ENCODE results near the gene NUDCD2.
"Not testable (repeated sequence)": the region's sequence is repeated elsewhere in the genome, so short reads cannot be mapped to it uniquely, and the experiment has no call there.

Gene NUDCD2

DNA sequence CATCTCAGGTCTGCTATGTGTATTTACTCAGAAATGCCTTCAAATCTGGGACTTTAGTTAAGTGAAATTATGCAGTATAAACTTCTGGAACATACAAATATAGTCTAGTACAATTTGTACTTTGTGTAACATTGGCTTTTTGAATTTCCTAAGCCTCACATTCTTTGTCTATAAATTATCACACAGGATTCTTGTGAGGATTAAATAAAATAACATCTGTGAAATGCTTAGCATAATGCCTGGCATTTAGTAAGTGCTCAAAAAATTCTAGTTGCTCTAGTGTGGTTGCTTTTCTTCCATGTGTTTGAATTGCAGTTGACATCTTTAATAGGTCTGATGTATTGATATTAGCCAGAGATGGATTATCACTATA, 3.1 kb upstream of the NUDCD2 start:
- no peak for DNase-seq

DNA sequence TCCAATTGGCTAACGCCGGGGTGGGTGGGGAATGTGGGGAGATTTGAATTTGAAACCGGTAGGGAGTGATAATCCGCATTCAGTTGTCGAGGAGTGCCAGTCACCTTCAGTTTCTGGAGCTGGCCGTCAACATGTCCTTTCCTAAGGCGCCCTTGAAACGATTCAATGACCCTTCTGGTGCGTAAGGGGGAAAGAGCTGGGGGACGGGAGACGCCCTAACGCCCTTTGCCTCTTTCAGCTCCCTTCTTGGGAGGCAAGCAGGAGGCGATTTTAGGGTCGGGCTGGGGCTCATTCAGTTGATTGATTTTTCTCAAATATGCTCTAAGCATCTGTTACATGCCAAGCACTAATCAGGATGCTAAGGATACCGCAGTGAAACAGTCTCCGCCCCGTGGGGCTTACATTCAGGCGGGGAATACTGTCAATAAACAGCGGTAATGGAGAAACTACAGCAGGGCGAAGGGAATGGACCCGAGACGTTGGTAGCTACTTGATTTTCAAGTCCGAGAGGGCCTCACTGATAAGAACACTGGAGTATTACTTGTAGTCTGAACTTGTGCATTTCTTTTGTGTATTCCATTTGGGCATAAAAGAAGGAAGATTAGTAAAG, 765 bp upstream of the NUDCD2 start, which contains the start of gene HMMR:
TSS of gene HMMR (plus strand) at position 71 of the 610 bp plus-strand sequence. CDS start at position 132, 61 bp downstream.
- DNase-seq: no peak

DNA sequence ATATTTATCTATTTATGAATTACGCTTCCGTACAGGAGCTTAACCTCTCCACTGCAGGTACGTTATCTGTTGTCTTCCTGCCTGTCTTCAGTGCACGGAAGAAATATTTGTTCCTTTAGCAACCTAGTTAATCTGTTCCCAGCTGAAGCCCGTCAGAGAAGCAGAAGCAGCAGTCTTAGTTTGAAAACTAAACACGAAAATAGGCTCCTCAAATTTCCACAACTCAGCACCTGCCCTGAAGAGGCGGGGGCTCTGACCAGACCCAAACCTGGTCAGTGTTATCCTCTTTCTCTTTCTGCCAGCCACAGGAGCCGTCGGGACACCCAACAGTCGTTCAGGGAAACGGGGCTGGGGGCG, 462 bp downstream of the NUDCD2 start:
- no peak for DNase-seq

DNA sequence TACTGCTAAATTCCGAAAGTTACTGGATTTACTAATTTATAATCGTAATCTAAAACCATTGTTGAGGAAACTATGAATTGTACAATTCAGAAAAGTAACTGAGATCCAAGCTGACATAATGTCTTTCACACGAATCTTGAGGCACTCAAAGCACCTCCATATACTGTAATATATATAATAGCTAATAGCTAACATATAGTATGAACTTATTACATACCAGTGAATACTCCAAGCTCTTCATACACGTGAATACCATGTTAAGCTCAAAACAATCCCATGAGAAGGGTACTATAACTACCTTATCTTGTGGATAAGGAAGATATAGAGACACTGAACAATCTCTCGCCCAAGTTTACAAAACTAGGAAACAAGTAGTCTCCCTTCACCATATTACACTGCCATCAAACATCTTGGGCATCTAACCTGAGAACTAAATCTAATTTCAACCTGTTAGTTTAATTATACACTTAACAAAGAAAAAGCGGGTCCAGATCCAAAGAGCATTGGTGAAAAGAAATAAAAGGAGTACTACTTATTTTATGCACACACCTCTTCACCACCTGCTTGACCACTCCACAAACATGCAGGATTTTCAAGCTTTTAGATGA, 1.0 kb downstream of the NUDCD2 start:
- DNase-seq: no peak

DNA sequence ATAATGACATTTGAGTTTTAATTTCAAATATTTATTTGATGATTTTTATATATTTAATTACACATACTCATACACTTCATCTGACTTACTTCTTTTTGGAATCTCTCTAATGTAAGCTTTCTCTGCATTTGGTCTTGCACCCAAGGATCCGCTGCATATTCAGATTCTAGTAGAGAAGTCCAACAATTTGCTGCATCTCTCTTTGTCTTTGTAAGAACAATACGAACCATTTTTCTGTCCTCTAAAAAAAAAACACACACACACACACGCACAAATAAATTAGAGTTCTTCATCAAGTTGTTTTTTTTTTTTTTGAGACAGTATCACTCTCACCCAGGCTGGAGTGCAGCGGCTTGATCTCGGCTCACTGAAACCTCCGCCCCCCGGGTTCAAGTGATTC, 3.1 kb downstream of the NUDCD2 start:
- no peak for DNase-seq

DNA sequence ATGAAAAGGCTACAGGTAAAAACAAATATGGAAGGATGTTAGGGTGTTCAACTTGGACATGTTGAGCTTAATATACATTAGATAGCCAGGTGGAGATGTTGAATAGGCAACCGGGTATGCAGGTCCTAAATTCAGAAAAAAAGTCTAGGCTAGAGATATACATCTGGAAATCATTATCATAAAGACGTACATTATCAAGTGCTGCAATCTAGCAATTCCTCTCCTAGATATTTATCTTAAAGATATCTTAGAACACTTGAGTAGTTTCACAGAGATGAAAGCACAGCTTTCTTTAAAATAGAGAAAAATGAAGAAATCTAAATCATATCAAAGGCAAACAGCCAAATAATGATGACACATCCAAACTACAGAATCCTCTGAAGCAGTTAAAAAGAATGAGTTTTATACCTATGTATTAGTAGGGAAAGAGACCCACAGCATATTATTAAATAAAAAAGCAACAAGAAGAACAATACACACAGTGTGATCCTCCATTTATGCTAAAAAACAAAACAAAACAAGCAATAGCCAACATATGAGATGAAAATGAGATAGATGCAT, 3.8 kb downstream of the NUDCD2 start:
- no peak for DNase-seq

DNA sequence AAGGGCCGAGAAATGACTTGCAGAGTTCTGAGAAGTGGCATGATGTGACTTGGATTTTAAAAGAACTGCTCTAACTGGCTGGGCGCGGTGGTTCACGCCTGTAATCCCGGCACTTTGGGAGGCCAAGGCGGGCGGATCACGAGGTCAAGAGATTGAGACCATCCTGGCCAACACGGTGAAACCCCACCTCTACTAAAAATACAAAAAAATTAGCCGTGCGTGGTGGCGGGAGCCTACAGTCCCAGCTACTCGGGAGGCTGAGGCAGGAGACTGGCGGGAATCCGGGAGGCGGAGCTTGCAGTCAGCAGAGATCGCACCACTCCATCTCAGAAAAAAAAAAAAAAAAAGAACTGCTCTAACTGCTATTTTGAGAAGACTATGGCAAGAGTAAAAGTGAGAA, 4.5 kb downstream of the NUDCD2 start:
- not testable (repeated sequence) for DNase-seq

DNA sequence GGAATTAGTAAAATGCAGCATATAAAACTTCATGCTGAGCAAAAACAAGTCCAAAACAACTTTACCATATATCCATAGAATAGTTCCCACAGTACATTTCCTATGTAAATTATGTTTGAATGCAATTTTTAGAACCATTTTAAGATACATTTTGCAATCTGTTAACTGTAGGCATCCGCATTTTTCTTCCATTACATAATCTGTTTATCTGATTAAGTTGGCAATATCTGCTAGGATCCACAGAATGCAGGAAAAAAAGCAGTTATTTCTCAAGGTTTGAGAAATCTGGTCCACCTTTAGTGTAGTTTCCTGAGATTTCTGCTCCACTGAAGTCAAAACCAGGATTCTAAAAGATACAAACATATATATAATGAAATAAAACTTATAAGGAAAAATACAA, 6.2 kb downstream of the NUDCD2 start:
- DNase-seq: no peak

DNA sequence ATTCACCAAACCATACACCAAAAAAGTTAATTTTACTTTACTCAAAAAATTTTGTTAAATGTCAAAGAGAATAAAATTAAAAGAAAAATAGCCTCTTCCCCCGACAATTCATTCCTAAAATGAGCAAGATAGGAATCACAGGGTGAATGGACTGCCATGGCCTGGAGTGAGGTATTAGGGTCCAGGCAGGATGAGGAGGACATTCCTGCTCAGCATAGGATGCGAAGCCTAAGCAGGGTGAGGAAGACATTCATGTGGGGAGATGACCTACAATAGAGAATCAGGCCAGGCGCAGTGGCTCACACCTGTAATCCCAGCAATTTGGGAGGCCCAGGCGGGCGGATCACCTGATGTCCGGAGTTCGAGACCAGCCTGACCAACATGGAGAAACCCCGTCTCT, 8.4 kb downstream of the NUDCD2 start:
- no peak for DNase-seq

DNA sequence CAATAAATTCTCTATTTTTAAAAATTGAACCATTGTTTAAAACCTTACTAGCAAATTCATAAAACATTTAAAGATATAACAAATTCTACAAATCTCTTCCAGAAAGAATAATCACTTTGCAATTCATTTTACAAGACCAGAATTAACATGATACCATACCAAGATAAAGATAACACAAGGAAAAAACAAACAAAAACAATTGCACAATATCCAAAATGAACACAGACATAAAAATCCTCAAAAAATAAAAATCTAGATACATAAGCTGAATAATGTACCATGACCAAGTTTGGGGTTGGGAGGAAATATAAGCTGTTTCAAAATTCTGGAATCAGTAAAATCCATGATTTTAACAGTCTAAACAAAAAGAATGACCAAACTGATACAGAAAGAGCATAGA, 11.4 kb downstream of the NUDCD2 start:
- DNase-seq: no peak

DNA sequence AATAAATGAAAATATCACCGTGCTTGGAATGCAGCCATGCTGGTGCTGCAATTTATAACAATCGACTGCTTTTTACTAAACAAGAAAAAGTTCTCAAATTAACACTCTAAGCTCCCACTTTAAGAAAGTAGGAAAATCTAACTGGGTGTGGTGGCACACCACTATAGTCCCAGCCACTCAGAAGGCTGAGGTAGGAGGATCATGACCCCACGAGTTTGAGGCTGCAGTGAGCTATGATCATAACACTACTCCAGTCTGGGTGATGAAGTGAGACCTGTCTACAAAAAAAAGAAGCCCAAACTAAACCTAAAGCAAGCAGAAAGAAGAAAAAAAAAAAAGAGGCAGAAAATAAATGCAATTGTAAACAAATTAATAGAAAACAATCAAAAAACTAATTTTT, 12.0 kb downstream of the NUDCD2 start:
- DNase-seq: no peak

DNA sequence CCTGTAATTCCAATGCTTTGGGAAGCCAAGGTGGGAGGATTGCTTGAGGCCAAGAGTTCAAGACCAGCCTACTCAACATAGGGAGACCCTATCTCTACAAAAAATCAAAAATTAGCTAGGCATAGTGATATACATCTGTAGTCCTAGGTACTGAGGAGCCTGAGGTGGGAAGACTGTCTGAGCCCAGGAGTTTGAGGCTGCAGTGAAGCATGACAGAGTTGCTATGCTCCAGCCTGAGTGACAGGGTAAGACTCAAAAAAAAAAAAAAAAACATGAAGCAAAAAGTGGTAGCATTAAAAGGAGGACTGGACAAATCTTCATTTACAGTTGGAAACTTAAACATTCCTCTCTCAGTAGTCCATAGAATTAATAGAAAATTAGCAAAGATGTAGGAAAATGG, 12.7 kb downstream of the NUDCD2 start:
- no peak for DNase-seq

DNA sequence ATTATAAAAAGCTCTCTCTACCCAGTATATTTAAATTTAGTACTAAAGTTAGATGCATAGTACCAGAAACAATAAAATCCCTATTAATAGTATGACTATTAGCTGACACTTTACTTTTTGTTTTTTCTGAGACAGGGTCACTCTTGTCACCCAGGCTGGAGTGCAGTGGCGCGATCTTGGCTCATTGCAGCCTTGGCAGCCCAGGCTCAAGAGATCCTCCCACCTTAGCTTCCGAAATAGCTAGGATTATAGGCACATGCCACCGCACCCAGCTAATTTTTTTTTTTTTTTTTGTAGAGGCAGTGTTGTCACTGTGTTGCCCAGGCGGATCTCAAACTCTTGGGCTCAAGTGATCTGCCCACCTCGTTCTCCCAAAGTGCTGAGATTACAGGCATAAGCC, 14.6 kb downstream of the NUDCD2 start:
- DNase-seq: no peak

DNA sequence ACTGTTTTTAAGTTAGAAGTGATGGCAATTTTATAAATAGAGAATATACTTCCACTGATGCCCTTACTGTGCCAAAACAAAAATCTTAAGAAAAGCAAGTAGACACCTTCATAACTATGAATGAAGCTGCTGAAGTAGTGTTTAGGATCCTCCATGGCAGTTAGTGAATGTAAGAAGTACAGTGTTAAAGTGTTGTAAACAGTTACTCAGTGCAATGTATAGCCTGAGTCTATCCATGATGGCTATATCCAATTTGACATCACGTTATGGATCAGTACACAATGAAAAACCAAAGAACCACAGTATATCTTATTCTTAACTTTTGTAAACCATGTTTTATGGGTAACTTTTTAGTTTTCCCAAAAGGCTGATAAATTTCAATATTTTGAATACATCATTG, 15.4 kb downstream of the NUDCD2 start:
- no peak for DNase-seq

DNA sequence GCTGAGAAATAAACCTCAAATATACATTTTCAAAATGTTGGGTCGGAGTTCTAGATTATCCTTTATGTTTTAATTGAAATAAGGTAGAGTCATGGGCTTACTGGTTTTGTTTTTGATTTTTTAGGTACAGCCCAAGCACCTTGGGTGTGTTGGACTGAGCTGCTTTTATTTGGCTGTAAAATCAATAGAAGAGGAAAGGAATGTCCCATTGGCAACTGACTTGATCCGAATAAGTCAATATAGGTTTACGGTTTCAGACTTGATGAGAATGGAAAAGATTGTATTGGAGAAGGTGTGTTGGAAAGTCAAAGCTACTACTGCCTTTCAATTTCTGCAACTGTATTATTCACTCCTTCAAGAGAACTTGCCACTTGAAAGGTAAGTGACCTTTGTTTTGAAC, 18.9 kb downstream of the NUDCD2 start:
- DNase-seq: no peak

DNA sequence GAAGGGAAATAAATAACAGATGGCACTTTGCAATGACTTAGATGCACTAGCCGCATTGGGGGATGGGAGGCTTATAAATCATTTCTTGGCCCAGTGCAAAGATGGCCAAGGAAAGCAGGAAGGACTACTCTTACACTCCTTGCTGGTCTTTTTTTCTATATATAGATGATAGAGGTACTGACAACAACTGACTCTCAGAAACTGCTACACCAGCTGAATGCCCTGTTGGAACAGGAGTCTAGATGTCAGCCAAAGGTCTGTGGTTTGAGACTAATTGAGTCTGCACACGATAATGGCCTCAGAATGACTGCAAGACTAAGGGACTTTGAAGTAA, 20.8 kb downstream of the NUDCD2 start:
- DNase-seq: no peak

DNA sequence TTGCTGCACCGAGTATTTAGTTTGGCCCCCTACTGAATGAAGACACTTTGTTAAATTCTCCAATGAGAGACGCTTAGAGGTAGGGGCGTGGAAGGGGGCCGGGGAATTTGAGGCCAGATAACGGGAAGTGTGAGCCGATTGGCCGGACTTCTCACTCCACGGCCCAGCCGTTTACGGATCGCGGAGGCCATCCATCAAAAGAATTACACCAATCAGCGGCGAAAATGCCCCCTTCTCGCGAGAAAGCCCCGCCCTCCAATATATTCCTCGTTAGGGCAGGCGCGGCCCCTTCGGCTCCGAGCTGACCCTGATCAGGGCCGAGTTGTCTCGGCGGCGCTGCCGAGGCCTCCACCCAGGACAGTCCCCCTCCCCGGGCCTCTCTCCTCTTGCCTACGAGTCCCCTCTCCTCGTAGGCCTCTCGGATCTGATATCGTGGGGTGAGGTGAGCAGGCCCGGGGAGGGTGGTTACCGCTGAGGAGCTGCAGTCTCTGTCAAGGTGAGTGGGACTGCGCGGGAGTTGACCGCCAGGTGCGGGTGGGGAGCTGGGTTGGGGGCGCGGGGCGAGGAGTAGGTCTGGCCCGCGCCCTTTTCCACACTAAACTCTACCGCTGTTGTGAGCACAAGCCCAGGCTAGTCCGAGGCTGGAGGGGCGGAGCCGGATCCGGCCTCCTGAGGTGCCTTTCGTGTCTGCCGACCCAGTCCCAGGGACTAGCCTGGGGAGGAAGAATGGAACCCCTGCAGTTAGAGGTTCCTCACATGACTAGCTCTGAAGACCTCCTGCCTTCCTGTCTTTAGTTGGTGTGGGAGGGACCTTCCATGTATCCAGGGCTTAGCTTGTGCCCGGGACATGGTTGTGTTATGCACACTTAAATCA, 22.4 kb downstream of the NUDCD2 start, which contains the start of gene CCNG1:
TSS of gene CCNG1 (plus strand) at position 287 of the 874 bp plus-strand sequence. CDS start 1,662 bp downstream, outside the sequence.
- DNase-seq: peak; percentile 90

DNA sequence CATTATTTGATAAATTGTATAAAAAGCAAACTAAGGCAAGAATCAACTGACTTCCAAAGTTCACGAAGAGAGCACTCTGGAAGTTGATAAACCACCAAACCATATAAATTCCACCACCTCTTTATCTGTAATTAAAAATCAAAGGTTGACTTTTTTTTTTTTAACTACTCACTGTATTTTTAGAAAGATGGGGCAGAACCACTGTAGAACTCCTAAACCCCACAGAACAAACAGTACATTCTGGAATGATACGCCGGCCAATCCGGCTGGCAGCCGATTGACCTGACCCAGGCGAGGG, 22.9 kb downstream of the NUDCD2 start:
- no peak for DNase-seq

DNA sequence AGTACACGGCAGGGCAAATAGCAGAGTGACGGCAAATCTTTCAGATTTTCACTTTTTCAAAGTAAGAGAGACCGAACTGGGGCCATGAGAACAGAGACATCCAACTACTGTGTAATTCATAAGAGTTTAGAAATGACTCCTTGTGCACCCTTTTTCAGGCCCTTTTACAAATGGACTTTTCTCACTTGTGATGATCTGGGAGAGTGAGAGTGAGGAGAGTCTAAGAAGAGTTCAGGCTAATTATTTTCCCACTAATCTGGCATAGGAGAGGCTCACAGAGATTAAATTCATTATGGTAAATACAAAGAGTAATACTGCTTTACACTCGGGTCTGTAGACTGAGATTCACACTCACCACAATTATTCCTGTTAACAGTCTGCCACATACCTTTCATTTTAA, 23.4 kb downstream of the NUDCD2 start:
- DNase-seq: no peak

DNA sequence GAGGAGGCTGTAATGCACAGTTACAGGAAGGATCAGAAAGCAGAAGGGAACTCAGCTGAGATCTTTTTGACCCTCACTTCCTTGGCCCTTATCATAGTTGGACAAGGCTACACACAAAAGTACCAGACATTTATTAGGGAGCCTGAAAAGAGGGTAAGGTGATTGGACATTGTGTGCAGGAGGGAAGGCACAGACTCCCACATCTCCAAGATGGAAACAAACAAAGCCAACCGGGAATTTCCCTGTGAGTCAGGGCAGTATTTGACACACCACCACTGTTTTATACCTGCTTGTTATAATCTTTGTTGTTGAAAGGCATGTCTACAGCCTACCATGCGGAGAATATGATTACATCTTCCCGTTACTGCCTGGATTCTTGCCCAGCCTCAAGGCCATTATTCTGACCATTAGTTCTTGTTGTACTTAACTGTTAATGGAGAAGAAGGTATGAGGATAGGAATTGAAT, 25.5 kb downstream of the NUDCD2 start:
- peak; percentile 20 for DNase-seq

DNA sequence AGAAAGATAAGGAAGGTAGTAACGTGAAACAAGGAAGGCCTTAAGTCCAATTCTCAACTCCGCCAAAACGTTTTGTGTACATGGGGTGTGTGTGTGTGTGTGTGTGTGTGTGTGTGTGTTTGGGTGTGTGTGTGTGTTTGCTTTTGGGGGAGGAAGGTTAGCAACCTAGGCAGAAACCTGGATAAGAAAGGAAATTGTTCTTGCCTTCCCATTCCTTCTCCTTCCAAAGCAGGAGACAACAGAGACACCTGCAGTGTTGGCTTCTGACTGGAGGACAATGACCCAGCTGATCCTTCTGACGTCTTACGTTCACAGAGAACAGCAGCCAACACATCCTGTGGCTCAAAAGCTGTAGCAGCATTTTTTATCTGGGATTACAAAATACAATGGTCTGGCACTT, 26.6 kb downstream of the NUDCD2 start:
- DNase-seq: no peak

DNA sequence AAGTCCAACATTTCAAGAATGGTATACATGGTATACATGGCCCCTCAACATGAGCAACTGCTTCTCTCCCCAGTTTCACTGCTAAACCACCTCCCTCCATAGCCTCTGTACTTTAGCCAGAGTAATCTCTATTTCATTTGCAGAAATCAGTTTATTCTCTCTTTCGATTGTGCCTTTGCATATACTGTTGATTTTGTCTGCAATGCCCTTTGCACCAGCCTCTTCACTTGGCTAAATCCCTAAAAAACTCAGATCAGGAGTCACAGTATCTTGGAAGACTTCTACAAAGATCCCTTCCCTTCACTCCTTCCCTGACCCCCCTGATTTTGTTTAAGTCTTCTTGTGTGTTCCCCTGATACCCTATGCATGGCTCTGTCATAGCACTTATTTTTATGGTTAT, 27.4 kb downstream of the NUDCD2 start:
- DNase-seq: no peak

DNA sequence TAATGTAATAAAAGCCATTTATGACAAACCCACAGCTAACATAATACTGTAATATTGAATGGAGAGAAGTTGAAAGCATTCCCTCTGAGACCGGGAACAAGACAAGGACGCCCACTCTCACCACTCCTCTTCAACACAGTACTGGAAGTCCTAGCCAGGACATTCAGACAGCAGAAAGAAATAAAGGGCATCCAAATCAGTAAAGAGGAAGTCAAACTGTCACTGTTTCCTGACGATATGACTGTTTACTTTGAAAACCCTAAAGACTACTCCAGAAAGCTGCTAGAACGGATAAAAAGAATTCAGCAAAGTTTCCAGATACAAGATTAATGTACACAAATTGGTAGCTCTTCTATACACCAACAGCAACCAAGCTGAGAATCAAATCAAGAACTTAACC, 33.8 kb downstream of the NUDCD2 start:
- not testable (repeated sequence) for DNase-seq

DNA sequence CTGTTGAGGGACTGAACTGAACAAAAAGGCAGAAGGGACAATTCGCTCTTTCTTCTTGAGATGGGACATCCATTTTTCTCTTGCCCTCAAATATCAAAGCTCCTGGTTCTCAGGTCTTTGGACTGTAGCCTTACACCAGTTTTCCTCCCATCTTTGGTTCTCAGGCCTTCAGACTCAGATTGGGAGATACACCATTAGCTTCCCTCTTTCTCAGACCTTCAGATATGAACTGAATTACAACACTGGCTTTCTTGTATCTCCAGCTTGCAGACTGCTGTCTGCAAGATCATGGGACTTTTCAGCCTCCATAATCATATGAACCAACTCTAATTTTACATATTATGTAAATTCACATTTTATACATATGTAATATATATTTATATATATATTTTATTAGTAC, 35.1 kb downstream of the NUDCD2 start:
- no peak for DNase-seq

All from stimulated activated CD4-positive, alpha-beta T cell treated with anti-CD3 and anti-CD28 coated beads, Interleukin-1b, Interleukin-23, amount 100 ng/mL, for 48 hours (primary cell).